Lower leg skin (tissue), 4 donors: Measurements from ENCODE around the gene PDS5B. TPM values are rescaled to one million over a fixed set of nuclear protein-coding genes. Genes with fewer than 3 reads are reported as not detected.

Experiments used
- DNase-seq, 2 donors: peaks; one replicate each; pipeline ENCODE4 v3.0.0-alpha.2; 2019; ENCODE audit warnings: low spot score in 2 of 2
- H3K4me3 ChIP-seq: fragments of 200-600 bp; sonication (generic); 2 replicates; pipeline ENCODE4 v1.5.1; 2017; ENCODE audit warnings: mild to moderate bottlenecking, low read depth; ENCODE audit not compliant: poor library complexity, severe bottlenecking
- CTCF ChIP-seq, 3 donors: fragments of 450-650 bp; IDR thresholded peaks; one replicate each; pipeline ENCODE4 v1.5.1; 2016; ENCODE audit warnings: antibody characterized with exemption in 3 of 3, mild to moderate bottlenecking in 3 of 3, moderate library complexity in 2 of 3
- POLR2A ChIP-seq, 2 donors: fragments of 450-650 bp; IDR thresholded peaks; one replicate each; pipeline ENCODE4 v1.6.1; 2016 to 2017; ENCODE audit warnings: antibody characterized with exemption in 2 of 2, mild to moderate bottlenecking in 1 of 2, moderate library complexity in 1 of 2
- WGBS, 2 donors: methylation state at CpG; one replicate each; pipeline ENCODE4 v1.1.5; 2018; 5-methylcytosine and 5-hydroxymethylcytosine counted together
- intact Hi-C: fragments of 100-400 bp; cut with DNase I; formaldehyde crosslinking; loops from one replicate; pipeline ENCODE4 v1.15.0; 2023; ENCODE audit warnings: low total_unique reads
- total RNA-seq, 4 donors: library from RNA; depleted of rRNA; stranded (reverse); fragments of >200 nt; gene quantifications; one replicate each; pipeline ENCODE4 v1.1.0, GENCODE V29; 2016

Gene PDS5B
- total RNA-seq, 4 donors from 2014 or later = 18.5 to 25.4 (median 23.4) TPM

- no peak for TF ChIP-seq POLR2A (IDR thresholded peaks at IDR 0.05)
- TF ChIP-seq CTCF (IDR thresholded peaks at IDR 0.05) = no peak
- WGBS, 2 donors = 87 to 88% methylated on average over 2 of the region's 2 CpGs
These were observed 172.9 kb downstream of the PDS5B start for GRCh38 chr13:32759152-32759551.

DNA sequence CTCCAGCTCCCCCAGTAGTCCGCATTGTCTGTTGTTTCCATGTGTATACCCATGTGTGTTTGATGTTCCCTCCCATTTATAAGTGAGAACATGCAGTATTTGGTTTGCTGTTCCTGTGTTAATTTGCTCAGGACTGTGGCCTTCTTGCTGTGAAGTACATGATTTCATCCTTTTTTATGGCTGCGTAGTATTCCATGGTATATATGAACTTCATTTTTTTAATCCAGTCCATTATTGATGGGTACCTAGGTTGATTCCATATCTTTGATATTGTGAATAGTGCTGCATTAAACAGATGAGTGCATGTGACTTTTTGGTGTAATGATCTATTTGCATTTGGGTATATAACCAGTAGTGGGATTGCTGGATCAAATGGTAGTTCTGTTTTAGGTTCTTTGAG lies 175.2 kb downstream of the PDS5B start:
- TF ChIP-seq POLR2A (IDR thresholded peaks at IDR 0.05) (no peak), CTCF (IDR thresholded peaks at IDR 0.05) (no peak)
- WGBS, 2 donors = 96 to 100% methylated on average over 2 of the region's 2 CpGs
- intact Hi-C loops = no loop called here
- H3K4me3 ChIP-seq = no peak overlapping the region
- no peak for DNase-seq

More at GRCh38 chr13:32759152-32759551, 172.9 kb downstream of the PDS5B start:
- intact Hi-C loops = no loop called here
- DNase-seq = no peak
- no peak overlapping the region for H3K4me3 ChIP-seq

DNA sequence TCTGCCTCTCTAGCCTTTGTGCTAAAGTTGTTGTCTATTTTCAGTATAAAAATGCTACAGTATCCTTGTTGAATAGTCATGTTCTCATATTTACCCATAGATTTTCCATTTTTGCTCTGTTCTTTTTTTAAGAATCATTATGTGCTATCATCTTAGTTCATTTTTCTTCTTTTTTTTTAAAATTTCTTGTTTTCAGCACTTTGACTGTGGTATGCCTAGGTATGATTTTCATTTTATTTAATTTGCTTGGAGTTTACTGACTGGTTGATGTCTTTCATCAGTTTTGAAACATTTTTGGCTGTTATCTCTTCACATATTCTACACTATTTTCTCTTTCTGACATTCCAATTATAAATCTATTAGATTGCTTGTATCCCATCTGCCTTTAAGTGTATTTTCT lies 192.9 kb downstream of the PDS5B start:
- intact Hi-C loops = no loop called here
- DNase-seq = no peak
- H3K4me3 ChIP-seq = no peak overlapping the region
- no peak for TF ChIP-seq CTCF (IDR thresholded peaks at IDR 0.05)
- TF ChIP-seq POLR2A (IDR thresholded peaks at IDR 0.05) = no peak

DNA sequence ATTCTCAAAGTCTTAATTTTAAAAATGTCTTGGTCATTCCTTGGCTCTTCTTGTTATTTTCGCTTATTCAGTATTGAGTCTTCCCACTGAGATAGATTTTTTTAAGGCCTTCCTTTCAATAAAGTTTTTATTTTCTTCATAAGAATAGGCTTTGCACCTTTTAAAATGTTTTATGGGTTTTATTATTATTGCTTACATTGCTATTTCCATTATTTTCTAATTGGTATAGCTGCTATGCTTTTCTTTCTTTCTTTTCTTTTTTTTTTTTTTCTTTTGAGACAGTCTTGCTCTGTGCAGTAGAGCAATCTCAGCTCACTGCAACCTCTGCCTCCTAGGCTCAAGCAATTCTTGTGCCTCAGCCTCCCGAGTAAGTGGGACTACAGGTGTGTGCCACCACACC lies 195.7 kb downstream of the PDS5B start:
- WGBS, 2 donors = 90 to 98% methylated on average over 2 of the region's 2 CpGs
- no peak for DNase-seq
- TF ChIP-seq POLR2A (IDR thresholded peaks at IDR 0.05) (no peak), CTCF (IDR thresholded peaks at IDR 0.05) (no peak)
- intact Hi-C loops = no loop called here
- H3K4me3 ChIP-seq = no peak overlapping the region

DNA sequence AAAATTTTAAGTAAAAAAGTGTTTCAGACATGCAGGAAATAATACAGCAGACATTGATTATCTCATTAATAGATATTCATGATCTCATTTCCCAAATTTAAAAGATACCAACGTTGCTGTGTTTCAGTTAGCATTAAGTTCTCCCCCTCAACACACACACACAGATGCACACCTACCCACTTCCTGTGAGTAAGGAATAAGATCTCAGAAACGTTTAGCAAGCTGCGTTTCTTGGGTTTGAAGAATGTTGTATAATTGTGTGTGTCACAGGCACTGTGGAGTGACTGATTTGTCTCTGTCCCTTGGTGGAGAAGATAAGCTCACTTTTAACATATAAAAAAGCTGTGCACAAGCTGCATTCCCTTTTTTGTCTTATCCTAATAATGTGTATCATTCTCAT lies 196.8 kb downstream of the PDS5B start:
- DNase-seq = no peak
- no peak overlapping the region for H3K4me3 ChIP-seq
- WGBS, 2 donors = 41 to 48% methylated on average over 3 of the region's 3 CpGs
- TF ChIP-seq CTCF (IDR thresholded peaks at IDR 0.05) (no peak), POLR2A (IDR thresholded peaks at IDR 0.05) (no peak)
- intact Hi-C loops = no loop called here

DNA sequence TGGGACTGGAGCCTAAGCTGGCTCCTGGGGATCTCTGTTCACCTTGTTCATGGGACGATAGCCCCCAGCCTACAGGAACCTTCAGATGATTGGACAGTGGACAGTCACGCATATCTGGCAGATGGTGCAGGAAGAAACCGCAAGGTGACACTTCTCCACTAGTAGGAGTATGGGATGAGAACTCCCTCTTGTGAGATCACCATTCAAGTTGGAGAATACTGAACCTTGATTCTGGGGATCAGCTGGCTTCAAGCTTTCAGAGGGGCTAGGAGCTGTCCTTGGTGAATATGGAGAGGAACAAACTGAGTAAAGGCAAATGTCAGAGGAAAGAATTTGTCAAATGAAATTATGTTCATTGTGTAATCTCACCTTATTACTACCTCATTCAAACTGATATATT lies 204.5 kb downstream of the PDS5B start:
- no peak overlapping the region for H3K4me3 ChIP-seq
- 93 to 96% methylated on average over 3 of the region's 3 CpGs for WGBS, 2 donors
- no peak for DNase-seq
- intact Hi-C loops = no loop called here
- TF ChIP-seq POLR2A (IDR thresholded peaks at IDR 0.05) (no peak), CTCF (IDR thresholded peaks at IDR 0.05) (no peak)
